Islet precursor cell (in vitro differentiated cells): ENCODE measurements around the gene MACROD2.
A peak's percentile ranks its signal among the peaks of the same experiment; 100 is the strongest.

ENCODE experiments used
- DNase-seq: peaks from one replicate; pipeline ENCODE4 v3.0.0-alpha.2; 2018

The MACROD2 gene

GRCh38 chr20:15623215-15623614, 1627.9 kb downstream of the MACROD2 start:
- no peak for DNase-seq

GRCh38 chr20:15625981-15626380, 1630.7 kb downstream of the MACROD2 start:
- no peak for DNase-seq

DNA sequence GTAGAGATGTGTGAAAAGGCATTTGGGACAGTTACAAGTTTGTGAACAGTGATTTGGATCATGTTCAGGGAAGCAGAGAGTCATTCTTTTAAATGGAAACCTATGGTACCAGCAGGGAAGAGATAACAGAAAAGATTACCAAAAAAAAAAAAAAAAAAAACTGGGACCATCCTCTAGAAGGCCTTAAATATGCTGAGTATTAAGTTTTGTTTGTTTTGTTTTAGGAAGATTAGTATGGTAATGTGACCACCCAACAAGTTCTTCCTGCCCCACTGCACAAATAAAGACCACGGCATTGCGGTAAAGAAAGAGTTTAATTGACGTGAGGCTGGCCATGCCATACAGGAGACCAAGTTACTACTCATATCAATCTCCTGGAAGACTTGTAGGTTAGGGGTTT, 1631.8 kb downstream of the MACROD2 start:
- DNase-seq = no peak

- DNase-seq = no peak
These were observed 1632.2 kb downstream of the MACROD2 start for GRCh38 chr20:15627501-15627903.

DNA sequence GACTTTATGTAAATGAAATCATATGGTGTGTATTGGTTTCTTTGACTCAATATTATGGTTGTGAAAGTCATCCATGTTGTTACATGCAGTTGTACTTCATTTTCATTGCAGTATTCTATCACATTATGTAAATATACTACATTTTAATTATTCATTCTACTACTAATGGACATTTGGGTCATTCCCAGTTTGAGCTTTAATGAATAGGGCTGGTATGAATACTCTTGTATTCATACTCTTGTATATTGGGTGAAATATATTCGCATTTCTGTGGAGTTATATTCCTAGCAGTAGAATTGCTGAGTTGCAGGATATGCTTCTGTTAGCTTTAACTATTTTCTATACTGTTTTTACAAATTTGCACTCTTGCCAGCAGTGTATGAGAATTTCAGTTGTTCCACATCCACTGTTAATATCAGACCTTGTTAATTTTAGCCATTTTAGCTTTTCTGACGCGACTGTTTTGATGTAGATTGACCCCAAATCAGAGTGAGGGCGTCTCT, 1633.6 kb downstream of the MACROD2 start:
- no peak for DNase-seq

DNA sequence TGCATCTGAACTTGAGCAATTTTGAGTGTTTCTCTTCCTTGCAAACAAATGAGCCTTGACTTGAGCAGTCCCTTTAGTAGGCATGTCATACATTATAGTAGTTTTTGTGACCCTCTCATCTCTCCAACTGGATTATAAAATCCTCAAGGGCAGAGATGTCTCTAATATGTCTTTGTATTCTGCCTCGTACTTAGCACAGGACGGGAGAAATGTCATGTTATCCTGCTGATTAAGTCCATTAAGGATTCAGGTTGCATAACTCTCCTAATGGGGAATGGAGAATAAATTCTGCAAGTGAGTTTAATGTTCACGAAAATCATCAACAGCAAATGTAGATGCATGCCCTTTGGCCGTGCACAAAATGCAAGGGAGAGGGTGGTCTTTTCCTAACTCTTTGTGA, 1635.0 kb downstream of the MACROD2 start:
- DNase-seq = no peak

- DNase-seq = no peak
These were observed 1637.4 kb downstream of the MACROD2 start for GRCh38 chr20:15632680-15633079.

DNA sequence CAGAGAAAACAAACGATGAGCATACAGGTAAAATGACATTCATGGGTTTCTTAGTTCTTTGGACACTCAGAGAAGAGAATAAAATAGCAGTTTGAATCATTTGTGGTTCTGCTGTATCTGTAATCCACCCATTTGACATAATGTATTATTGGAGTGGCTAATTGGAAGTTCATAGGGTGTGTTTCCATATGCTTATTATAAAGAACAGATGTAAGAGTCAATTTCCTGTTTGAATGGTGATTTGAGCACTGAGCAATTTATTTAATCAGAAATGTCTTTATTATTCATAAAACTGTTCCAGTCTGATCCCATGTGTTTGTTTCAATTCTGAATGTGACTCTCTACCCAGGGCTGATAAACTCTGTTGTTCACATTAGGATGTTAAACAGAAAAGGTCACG, 1638.8 kb downstream of the MACROD2 start:
- DNase-seq = no peak

- no peak for DNase-seq
These were observed 1642.2 kb downstream of the MACROD2 start for GRCh38 chr20:15637546-15637945.

DNA sequence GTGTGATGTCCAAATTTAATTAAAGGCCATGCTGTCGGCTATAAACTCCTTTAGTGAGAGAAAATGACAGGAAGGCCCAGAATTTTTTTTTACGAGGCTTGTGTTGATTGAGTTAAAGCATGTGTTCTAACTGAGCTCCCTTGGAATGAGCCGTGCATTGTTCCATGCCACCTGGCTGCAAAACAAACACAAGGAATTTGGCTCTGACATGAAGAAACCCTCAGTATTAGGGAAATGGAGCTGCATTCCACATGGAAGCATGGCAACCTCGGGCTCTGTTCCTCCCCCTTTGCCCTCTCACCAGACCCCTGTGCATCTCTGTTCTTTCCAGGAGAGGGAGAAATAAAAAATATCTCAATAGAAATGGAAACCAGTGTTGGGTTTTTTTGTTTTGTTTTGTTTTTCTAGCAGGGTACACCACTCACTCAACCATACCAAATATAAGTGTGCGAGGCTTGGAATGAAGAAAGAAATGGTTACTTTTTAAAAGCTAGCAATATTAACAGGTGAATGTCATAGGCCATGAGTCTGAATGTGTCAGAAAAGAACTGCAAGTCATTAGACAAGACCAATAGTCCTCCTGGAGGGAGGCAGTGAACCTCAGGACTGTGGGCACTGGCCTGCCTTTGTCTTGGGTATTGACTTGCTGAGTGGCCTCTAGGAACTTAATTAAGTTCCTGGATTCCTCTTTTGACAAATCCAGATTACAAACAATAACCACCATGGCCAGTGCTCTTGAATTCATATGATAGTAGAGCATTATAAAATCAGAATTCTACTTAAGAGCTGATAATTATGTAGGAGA, 1642.8 kb downstream of the MACROD2 start:
- DNase-seq = peak; percentile 67

DNA sequence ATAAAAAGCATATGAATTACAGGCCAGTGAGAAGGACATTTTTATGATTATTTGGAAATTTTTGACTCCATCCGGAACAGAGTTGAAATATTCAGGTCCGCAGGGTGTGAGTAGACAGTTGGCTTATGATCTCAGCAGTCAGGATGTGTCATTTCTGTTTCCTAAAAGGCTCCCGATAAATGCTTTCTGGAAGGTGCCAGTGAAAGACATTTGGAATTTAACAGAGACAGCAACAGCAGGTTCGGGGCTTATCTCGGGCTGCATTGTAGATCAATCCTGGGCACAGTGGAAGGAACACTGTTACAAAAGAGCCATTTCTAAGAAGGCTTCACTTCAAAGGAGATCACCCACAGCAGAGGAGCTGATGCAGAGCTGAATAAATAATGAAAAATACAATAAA, 1643.5 kb downstream of the MACROD2 start:
- no peak for DNase-seq

DNA sequence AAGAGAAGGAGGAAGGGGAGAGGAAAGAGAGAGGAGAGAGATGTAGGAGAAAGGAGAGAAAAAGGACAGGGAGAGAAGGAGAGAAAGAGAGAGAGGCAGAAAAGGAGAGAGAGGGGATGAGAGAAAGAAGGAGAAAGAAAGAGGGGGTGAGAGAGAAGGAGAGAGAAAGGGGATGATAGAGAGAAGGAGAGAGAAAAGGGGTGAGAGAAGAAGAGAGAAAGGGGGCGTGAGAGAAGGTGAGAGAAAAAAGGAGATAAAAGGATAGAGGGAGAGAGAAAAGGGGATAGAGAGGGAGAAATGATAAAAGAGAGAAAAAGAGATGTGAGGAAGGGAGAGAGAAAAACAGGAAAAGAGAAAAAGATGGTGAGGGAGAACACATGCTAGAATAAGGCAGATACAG, 1644.5 kb downstream of the MACROD2 start:
- DNase-seq = no peak

DNA sequence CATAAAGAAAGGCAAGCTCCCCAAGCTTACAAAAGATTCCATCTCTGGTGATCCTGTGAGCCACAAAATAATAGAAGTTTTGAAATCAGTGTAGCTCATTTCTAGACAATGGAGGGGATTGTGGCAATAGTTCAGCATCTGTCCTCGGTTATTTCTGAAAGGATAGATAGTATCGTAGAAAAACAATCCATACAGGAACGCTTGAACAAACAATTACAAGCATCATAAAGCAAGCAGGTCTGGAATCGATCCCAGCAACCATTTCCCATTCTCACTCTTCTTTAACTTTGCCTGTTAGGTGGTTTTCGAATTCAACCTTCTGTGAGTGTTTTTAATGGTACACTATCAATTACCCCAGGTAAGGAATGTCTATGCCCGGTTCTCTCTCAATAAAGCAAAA, 1646.8 kb downstream of the MACROD2 start:
- DNase-seq = no peak

GRCh38 chr20:15642676-15643075, 1647.4 kb downstream of the MACROD2 start:
- no peak for DNase-seq

GRCh38 chr20:15643713-15644112, 1648.4 kb downstream of the MACROD2 start:
- DNase-seq = no peak

GRCh38 chr20:15645816-15646215, 1650.5 kb downstream of the MACROD2 start:
- no peak for DNase-seq

DNA sequence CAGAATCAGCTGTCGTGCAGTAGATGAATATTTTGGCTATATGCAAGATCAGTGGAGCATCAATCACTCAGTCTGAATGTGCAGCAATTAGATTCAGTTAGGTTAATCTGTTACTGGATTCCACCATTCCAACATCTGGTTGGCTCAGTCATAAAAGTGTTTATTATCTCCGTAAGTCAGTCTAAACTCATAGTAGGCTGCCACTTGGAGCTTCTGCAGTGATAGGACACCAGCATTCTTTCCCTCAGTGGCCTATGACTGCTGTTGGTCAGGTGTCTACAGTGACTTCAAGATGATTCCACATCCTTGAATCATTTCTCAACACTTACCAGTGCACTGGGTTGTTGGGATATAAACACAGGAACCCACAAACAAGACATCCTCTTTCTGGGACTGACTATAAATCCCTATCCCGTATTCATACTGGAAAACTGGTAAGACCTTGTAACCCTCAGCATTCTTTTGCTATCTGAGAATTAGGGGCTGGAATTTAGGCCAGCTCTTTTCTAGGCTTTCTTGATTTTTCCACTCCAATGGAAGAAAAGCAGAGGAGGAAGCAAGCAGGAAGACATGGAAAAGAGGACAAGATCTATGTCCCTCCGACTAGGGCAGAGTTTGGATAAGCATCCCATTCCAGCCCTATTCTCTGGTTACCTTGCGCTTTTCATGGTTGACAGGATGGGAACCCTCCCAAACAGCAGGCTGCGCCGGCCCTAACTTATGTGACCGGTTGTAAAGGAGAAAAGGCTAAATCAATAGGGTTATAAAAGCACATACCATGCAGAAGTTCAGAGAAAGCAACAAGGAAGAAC, 1658.3 kb downstream of the MACROD2 start:
- DNase-seq = no peak

- DNase-seq = peak; percentile 81
These were observed 1658.9 kb downstream of the MACROD2 start for GRCh38 chr20:15654208-15654649.

DNA sequence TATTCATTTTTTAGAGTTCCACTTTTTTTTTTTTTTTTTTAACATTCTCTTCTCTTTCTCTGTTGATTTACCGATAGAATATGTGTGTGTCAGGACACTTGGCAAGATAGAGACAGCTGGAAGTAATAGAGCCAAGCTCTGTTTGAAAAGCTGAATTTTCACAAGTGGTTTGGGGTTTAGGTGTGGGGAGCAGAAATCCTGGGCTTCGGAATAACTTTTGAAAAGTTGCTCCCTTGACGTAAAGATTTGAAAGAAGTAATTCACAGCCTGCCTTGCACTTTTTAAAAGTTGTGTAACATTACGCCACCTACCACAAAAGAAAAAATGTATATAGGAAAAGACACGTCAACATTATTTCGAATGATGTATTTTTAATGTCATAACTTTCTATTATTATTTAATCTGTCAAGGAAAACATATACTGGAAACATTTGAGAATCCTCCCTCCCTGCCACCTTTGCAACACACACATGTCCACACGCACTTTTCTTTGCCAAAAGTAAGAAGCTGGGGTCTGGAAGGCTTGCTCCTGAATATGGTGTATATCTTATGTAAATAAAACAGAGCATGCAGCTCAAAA, 1660.1 kb downstream of the MACROD2 start:
- no peak for DNase-seq

DNA sequence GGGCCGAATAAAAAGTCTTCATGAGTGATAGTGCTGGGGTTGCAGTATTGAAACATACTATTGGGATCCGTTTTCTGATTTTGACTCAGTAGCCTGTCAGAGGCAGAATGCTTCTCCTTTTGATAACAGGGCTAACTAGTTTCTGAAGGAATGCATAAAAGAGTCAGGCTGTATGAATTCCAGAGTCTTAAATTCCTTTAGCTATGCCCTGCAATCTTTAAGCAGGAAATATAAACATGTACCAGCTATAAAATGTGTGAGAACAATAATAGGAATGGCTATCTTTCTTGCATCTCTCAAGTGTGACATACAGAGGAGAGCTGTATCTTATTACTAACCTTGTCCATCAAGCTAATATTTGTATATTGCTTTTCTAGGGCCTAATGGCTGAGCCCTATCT, 1660.8 kb downstream of the MACROD2 start:
- no peak for DNase-seq

- DNase-seq = no peak
These were observed 1663.0 kb downstream of the MACROD2 start for GRCh38 chr20:15658295-15658694.

GRCh38 chr20:15673206-15673605, 1677.9 kb downstream of the MACROD2 start:
- DNase-seq = no peak

GRCh38 chr20:15674253-15675060, 1679.1 kb downstream of the MACROD2 start:
- no peak for DNase-seq
